HTR-8/SVneo (cell line): ENCODE measurements around the gene CNTD1.
A peak's percentile ranks its signal among the peaks of the same experiment; 100 is the strongest.

Source experiments
- DNase-seq: peaks from one replicate; pipeline ENCODE4 v3.0.0; 2011; ENCODE audit warnings: low spot score, mixed read lengths; ENCODE audit not compliant: insufficient read length
- FAIRE-seq: peaks from 2 replicates; lab custom pipeline; 2011; peaks lifted over from hg19 to GRCh38; lab: Jason Lieb, UNC

The CNTD1 gene

DNA sequence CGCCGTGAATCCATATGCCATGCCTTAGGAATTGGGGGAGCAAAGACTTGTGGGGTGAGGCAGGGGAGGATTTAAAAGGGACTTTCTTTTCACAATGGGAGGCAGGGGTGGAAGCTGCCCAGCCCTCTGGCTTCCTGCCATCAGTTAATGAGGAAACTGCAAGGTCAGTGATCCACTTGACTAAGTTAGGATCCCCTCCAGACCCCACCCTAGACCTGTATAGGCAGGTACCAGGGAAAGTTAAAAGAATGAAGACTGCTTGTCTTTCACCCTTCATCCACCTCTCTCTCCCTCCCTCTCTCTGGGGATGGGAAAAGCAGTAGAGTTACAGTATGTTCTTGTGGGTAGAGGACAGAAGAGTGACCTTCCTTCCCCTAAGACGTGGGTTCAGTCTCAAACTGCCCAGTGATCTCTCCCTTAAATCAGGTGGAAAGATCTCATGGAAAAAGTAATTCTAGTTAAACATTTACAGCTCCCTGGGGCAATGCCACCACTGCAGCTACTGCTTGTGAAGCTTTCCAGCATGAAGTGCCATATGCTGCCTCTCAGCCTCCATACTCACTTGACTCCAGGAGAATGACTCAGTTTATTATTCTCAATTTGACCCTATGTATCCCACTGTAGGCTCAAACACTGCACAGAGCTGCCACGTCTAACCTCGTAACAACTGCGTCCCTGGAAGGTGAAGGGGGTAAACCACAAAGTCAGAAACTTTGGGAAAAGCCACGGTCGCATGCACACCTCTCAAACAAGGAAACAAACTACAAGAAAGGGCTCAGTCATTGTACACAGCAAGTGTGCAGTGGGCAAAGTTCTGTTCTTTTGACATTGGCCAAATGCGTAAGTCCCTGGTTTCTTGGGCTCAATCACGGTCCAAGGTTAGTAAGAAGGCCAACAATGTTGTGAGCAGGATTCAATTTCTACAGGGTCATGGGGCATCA lies 1.3 kb upstream of the CNTD1 start:
- FAIRE-seq: no peak
- DNase-seq: no peak

DNA sequence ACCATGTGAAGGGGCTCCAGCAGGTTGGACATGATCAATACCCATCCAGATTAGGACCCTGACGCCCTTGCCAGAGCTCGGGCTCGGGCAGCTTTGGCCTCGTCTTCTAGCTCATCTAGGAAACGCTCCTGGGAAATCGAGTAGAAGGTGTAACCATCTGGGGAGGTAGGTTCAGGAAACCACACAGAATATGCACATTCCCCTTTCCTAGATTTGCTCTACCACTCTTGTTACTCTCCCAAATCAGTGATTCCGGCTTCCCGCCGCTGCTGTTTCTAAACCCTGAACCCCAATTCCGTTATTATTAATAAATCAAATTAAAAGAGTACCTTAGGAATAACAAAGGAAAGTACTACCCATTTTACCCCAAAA lies 664 bp upstream of the CNTD1 start:
- DNase-seq (no peak), FAIRE-seq (no peak)

DNA sequence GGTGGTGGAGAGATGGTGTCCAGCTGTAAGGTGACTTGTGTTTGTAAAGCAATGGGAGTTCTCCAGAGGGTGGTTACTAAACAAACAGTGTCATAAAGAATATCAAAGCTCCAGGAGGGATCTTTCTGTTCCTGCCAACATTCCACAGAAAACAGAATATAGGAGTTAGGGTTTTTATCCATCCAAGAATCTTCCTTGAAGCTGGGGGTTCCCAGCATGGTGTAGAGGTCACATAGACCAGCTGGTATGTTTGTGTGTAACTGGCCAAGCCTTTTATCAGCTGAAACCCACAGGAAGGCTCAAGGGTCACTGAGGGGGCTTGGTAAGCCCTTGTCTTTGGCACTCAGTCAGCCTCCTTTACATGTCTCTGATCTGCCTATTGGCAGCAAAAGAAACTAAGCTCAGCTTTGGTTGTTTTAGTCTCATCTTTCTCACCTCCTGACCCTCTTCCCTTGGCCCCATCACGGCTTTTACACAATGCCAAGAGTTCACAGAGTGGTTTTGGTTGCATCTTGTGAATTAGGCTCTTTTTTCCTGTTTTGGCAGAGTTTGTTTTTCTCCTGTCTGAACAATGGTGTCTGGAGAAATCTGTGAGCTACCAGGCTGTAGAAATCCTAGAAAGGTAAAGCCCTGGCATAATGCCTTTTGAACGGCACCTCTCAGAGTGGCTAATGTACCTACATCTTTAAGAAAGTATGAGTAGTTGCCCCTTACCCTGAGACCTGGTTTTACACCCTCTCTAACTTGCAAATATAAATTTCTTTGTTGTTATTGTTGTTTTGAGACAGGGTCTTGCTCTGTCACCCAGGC lies 4.6 kb downstream of the CNTD1 start:
- FAIRE-seq (no peak), DNase-seq (no peak)

DNA sequence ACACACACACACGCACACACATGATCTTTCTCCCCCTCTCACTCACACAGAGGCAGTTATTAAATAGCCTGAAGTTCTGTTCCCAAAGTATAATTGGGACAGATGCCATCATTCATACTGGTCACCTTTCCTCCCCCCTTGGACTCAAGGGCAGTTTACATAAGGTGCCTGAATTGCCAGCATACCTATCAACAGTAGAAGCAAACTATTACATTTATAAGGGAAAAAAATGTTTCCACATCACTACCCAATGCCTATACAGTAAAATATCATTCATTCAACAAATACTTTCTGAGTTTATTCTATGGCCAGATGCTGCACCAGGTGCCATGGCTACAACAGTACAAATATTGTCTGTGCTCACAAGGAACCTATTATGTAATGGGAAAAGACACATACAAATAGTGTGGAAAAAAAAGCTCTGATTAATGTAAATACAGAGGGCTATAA lies 6.3 kb downstream of the CNTD1 start:
- FAIRE-seq (no peak), DNase-seq (no peak)

DNA sequence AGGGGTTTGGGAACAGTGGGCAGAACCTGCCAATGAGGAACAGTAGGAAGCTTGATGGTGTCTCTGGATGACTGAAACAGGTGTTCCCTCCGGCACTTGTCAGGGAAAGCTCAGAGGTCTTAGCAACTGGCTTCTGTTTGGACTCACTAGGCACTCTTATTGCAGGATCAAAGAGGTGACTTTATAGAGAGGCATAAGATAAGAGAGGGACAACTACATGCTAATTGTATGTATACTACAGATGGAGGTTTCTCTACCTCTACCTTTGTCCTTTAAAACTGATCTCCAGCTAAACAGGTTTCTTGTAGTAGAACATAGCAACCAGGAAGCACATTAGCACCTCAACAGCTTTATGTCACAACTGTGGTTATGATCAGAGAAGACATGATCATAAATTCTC lies 7.6 kb downstream of the CNTD1 start:
- no peak for DNase-seq
- FAIRE-seq: no peak

DNA sequence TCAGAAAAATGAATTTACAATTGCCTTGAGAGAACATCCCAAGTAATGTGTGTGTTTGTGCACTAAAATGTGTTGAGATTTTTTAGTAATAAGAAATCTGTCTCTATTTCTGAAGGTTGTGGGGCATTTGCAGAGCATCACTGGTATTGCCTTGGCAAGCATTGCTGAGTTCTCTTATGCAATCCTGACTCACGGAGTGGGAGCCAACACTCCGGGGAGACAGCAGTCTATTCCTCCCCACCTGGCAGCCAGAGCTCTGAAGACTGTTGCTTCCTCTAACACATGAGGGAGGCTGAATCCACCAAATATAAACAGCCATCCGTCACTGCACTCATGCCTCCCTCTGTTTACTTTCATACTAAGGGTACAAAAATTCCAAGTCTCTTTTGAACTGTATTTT lies 10.6 kb downstream of the CNTD1 start:
- DNase-seq: peak; percentile 27
- FAIRE-seq: peak; percentile 51

DNA sequence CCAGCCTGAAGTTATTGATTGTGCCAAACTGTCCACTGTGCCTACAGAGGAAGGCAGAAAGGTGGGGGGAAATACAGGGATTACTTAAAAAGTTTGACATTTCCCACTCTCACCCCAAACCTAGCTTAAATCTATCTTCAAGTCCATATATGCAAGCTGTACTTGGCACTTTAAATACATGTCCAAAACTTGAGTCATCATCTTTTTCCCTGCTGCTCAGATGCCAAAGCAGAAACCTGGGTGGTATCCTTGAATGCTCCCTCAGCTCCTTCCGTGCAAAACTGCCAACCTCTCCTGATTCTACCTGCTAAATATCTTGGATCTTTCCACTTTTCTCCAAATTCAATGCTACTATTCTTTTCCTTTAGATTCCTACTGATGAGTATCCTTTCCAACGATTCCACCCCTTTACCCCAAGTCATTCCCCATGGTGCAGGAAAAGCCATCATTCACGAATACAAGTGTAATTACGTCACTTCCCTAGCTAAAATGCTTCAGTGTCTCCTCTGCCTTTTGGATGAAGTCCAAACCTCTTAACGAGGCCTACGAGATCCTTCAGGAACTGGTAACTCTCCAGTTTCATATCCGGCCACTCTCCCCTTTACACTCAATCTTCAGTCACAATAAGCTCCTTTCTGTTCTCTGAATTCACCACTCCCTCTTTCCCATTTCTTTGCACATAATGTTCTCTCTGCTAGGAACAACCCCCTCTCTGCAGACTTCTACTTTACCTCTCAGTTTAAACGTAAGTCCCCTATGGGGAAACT lies 16.2 kb downstream of the CNTD1 start:
- DNase-seq (peak; percentile 83), FAIRE-seq (peak; percentile 75)

DNA sequence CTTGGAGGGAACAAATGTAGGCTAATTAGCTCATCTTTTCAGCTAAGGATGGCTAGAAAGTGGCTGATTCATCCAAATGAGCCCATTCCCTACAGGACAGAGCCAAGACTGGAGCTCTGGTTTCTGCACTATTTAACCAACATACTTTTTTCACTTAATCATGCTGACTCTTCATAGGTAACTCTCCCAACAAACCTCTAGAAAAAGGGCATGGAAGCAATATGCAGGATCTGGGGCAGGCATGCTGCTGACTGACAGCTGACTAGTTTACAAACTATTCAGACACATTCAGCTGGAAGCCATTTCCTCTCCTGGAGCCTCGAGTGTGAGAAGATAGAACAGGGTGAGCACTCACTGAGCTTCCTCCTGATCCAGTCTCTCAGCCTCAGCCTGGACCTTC lies 19.2 kb downstream of the CNTD1 start:
- DNase-seq (no peak), FAIRE-seq (no peak)

DNA sequence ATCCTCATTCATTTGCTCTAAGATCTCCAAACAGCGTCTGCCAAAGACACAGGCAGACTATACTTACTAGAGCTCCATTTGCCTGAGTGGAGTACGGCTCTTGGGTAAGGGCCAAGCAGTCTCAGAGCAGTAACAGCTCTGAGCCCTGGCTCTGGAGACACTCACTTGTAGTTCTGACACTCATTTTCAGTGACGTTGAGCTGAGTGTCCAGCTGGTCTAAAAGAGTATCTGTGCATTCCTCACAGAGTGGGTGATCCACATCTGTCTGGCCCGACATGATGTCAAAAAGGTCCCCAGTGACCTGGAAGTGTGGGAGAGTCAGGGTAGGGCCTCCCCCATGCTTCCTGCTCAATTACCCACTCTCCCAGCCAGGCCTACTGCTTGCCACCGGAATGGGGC lies 19.7 kb downstream of the CNTD1 start:
- no peak for FAIRE-seq

DNA sequence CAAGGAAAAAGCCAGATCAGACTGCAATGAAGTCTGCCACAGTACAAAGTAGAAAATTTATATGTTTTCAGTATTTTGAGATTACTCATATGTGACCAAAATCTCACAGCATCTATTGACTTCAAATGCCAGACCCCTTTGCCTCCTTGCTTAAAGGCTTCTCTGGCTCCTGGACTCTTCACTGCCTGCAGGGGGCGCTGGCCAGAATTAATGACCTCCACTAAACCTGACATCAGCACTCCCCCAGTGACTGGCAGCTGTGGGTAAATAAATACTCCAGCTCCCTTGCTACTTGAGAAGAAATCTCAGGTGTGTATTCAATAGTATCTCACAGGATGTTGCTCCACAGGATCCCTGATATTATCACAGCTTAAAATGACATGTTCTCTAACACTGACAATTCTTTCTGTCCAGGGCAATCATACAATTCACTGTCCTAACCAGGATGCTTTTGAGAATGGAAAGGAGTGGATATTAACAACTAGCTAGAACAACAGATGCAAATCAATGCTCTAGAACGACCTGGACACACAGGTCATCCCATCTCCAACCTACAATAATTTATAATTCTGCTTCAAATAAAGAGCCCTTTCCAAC lies 21.4 kb downstream of the CNTD1 start:
- FAIRE-seq (no peak), DNase-seq (peak; percentile 52)

More for the DNA sequence above, 19.7 kb downstream of the CNTD1 start:
- no peak for DNase-seq

DNA sequence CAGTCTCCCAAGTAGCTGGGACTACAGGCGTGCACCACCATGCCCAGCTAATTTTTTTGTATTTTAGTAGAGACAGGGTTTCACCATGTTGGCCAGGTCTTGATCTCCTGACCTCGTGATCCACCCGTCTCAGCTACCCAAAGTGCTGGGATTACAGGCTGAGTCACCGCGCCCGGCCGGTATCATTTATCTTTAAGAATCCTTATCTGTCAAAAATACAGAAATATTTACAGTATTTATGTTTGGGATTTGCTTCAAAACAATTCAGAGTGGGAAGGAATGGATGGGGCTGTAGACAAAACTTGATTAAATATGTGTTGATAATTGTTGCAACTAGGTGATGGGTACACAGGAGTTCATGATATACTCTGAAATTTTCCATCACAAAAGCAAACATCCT lies 22.5 kb downstream of the CNTD1 start:
- no peak for FAIRE-seq
- no peak for DNase-seq

DNA sequence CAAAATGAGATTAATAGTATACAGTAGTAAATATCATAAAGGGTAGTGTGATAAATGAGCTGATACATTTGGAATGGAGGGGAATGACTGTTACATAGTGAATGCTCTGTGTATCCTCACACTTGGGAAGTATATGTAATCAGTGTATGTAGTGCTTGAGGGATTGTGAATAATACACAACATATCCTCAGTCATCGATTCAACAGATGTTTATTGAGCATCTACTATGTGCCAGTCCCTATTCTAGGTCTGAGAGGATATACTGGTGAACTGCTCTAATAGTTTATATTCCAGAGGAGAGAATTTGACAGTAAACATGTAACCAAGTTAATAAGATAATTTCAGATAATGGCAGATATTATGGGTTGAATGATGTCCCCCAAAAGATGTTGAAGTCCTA lies 28.8 kb downstream of the CNTD1 start:
- FAIRE-seq (no peak), DNase-seq (no peak)

DNA sequence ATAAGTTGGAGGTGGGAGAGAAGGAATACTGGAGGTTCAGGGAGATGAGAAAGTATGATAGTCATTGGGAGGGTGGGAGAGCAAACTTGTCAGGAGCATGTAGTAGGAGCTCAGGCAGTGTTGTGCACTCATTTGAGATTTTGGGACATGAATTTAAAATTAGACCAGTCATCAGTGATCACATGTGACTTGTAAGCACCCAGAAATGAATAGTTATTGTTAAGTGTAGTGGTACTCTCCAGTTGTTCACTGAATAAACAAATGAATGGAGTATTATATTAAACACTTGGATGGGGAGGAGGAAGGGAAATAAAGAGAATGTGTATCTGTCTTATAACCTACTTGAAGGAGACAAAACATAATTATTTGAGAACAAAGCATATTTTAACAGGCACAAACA lies 32.3 kb downstream of the CNTD1 start:
- no peak for DNase-seq
- FAIRE-seq: no peak

DNA sequence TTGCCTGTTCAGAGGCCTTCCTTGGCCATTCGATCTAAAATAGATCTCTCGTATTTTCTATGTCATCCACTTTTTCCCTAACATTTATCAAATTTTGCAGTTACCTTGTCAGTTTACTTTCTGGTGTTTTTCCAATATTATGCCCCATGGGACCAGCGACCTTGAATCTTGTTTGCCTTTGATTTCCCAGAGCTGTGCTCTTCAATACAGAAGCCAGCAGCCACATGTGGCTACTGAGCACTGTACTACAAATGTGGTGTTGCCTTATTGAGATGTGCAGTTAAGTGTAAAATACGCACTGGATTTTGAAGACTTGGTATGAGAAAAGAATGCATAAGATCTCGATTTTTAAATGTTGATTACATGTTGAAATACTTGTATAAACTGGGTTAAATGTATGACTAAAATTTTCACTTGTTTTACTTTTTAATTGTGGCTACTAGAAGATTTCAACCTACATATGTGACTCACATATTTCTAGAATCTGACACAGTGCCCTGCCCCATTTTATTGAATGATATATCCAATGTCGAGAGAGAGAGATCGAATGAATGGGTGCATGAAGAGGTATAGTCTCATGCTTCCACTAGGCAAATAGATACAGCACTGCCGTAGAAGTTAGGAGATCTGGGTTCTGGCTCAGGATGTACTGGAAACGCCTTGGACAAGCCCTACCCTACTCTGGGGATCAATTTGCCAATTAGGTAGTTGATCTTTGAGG lies 33.7 kb downstream of the CNTD1 start:
- no peak for DNase-seq
- no peak for FAIRE-seq

DNA sequence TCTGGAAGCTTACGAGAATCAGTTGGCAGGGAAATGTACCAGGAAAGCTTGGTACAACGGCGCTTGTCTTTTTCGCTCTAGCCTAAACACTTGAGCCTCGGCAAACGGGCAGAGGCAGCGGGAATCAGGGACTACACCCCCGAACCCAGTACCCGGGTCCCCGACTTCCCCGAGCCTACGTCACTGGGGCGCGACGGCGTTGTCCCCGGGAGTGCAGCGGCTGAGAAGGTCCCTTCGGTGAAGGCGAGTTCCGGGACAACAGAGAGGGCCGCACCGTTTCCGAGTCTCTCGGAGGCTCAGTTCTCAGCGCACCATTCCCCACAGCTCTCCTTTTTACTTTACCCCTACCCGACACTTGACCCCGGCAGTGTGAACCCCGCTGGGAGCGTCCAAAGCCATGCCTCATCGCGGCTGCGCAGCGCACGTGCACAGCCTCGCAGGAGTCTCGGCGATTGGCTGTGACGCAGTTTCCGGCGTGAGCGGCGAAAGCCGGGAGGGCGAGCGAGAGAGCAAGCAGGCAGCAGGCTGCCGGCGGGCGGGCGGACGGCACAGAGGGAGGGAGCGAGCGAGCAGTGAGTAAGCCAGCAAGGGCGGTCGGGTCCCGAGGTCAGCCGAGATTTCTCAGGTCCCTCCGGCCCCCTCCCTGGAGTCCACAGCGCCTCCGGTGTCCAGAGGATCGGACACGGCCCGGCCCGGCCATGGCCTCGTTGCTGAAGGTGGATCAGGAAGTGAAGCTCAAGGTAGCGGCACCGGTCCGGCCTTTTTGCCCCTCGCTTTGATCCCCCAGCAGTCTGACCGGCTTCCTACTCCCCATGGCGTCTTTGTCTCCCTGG lies 34.5 kb downstream of the CNTD1 start, which contains the start of gene PSME3:
PSME3 (plus strand) TSS at position 464 of the 833 bp plus-strand sequence; CDS start at position 699, 235 bp downstream.
- FAIRE-seq: peak; percentile 98
- peak; percentile 97 for DNase-seq

DNA sequence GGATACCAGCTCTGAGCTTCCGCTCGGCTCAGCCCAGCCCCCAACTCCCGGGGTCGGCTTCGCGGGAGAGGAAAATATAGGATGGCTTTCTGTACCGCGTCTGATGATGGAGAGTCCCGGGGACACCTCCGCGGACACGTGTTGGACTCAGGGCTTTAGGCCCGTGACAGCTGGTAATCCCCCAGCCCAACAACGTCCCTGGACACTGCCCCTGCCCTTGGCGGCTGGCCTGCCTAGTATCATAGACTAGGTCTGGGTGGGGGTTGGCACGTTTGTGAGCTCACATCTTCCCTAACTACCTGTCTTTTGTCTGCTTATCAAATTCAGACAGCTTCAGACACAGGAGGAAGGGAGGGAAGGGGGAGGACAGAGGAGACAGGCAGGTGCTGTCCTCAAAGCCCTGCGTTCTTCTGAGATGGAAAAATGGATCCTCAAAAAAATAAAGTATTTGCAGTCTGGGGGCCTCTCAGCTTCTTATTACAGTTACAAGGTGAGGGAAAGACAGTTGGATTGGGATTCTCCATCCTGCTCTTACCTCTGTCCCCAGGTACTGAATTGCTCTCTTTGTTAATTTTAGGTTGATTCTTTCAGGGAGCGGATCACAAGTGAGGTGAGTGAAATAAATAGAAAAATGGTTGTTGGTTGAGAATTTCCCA lies 35.2 kb downstream of the CNTD1 start:
- DNase-seq: no peak
- no peak for FAIRE-seq

DNA sequence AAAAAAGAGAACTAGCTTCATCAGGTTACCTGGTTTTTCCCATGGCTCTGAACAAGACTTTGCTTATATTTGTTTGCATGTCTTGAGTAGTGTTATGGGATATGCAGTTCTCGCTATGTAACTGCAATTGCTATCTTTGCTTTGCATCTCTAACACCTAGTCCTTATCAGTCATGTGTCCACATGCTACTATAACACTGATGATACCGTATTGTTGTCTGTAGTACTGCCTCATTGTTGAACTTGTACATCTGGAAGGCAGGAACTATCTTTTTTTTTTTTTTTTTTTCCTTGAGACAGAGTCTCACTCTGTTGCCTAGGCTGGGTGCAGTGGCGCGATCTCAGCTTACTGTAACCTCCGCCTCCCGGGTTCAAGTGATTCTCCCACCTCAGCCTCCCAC lies 37.1 kb downstream of the CNTD1 start:
- DNase-seq: no peak
- no peak for FAIRE-seq
